ENCODE data around the gene OST4.

The OST4 gene

GRCh38 chr2:27023740-27024139 is 47.7 kb downstream of the OST4 start:
- no peak for DNase-seq

- DNase-seq = peak; percentile 15
These were observed 50.0 kb downstream of the OST4 start for GRCh38 chr2:27021253-27022049.

Data from fibroblast of skin of right quadriceps (primary cell).